ENCODE data around the gene RAB40B. TPM values are rescaled to one million over a fixed set of nuclear protein-coding genes. Genes with fewer than 3 reads are reported as not detected.
"Not testable (repeated sequence)": the region's sequence is repeated elsewhere in the genome, so short reads cannot be mapped to it uniquely, and the experiment has no call there.

RAB40B gene
- total and polyA plus RNA-seq, 8 donors, result 6.8 to 25.7 (median 19.5) TPM

GRCh38 chr17:82655038-82655479 lies 43.4 kb downstream of the RAB40B start:
- H3K27me3 ChIP-seq, result no peaks in the 10 kb centered on the region
- ATAC-seq (no peak), DNase-seq (peak in 1 of 4 donors; percentile 72)
- H3K4me1 ChIP-seq, result peaks cover 0 to 15% of the 10 kb centered on the region in 2 donors
- TF ChIP-seq CTCF (IDR thresholded peaks at IDR 0.05), result no peak
- intact Hi-C loops (cut with DNase I), result no loop called here
- H3K36me3 ChIP-seq, result peaks cover 0 to 5% of the 10 kb centered on the region in 2 donors
- H3K4me3 ChIP-seq, result no peak overlapping the region
- no peaks in the 10 kb centered on the region for H3K9me3 ChIP-seq
- H3K27ac ChIP-seq, result peak overlapping the region in 1 of 2 donors; percentile 61

- ATAC-seq; H3K9me3 ChIP-seq; intact Hi-C loops (cut with DNase I): not testable (repeated sequence)
Observed at GRCh38 chr17:82654611-82655010, 43.9 kb downstream of the RAB40B start.

GRCh38 chr17:82653651-82654528 lies 44.6 kb downstream of the RAB40B start:
- TF ChIP-seq CTCF (IDR thresholded peaks at IDR 0.05), result no peak
- Histone ChIP-seq H3K4me1 (peaks cover 0 to 15% of the 10 kb centered on the region in 2 donors), H3K27me3 (no peaks in the 10 kb centered on the region), H3K9me3 (no peaks in the 10 kb centered on the region), H3K4me3 (no peak overlapping the region), H3K36me3 (peaks cover 0 to 2% of the 10 kb centered on the region in 2 donors), H3K27ac (no peak overlapping the region)
- no peak for ATAC-seq
- intact Hi-C loops (cut with DNase I), result no loop called here
- peak in 1 of 4 donors; percentile 64 for DNase-seq

More at GRCh38 chr17:82654611-82655010, 43.9 kb downstream of the RAB40B start:
- H3K27me3 ChIP-seq, DNase-seq, H3K36me3 ChIP-seq, H3K4me3 ChIP-seq: not testable (repeated sequence)
- H3K4me1 ChIP-seq, result peaks cover 0 to 15% of the 10 kb centered on the region in 2 donors
- peak overlapping the region in 1 of 2 donors; percentile 61 for H3K27ac ChIP-seq

GRCh38 chr17:82650723-82651122 lies 47.8 kb downstream of the RAB40B start:
- intact Hi-C loops (cut with DNase I), result no loop called here
- H3K4me1 ChIP-seq, result peaks cover 5 to 34% of the 10 kb centered on the region in 2 donors
- no peak overlapping the region for H3K4me3 ChIP-seq
- H3K27ac ChIP-seq, result no peak overlapping the region
- no peaks in the 10 kb centered on the region for H3K36me3 ChIP-seq
- no peak for TF ChIP-seq CTCF (IDR thresholded peaks at IDR 0.05)
- DNase-seq (peak in 1 of 4 donors; percentile 40), ATAC-seq (no peak)
- no peaks in the 10 kb centered on the region for H3K9me3 ChIP-seq
- no peaks in the 10 kb centered on the region for H3K27me3 ChIP-seq

- Histone ChIP-seq H3K27ac (no peak overlapping the region), H3K4me3 (no peak overlapping the region)
Observed at GRCh38 chr17:82649501-82650261, 48.8 kb downstream of the RAB40B start.

More at GRCh38 chr17:82649501-82650261, 48.8 kb downstream of the RAB40B start:
- H3K36me3 ChIP-seq, result peaks cover 0 to 1% of the 10 kb centered on the region in 2 donors
- no peaks in the 10 kb centered on the region for H3K9me3 ChIP-seq
- intact Hi-C loops (cut with DNase I), result no loop called here
- H3K27me3 ChIP-seq, result no peaks in the 10 kb centered on the region
- ATAC-seq, result no peak
- H3K4me1 ChIP-seq, result peaks cover 5 to 30% of the 10 kb centered on the region in 2 donors
- TF ChIP-seq CTCF (IDR thresholded peaks at IDR 0.05), result no peak
- peak in 1 of 4 donors; percentile 55 for DNase-seq
